NCI-H2227 (cell line): ENCODE measurements around the gene TMC4.
A peak's percentile ranks its signal among the peaks of the same experiment; 100 is the strongest.
"Not testable (repeated sequence)": the region's sequence is repeated elsewhere in the genome, so short reads cannot be mapped to it uniquely, and the experiment has no call there.

Source experiments
- DNase-seq: peaks from one replicate; lab custom pipeline; 2025; ENCODE audit not compliant: unreplicated experiment; lab: John Stamatoyannopoulos, UW

The TMC4 gene, protein sequence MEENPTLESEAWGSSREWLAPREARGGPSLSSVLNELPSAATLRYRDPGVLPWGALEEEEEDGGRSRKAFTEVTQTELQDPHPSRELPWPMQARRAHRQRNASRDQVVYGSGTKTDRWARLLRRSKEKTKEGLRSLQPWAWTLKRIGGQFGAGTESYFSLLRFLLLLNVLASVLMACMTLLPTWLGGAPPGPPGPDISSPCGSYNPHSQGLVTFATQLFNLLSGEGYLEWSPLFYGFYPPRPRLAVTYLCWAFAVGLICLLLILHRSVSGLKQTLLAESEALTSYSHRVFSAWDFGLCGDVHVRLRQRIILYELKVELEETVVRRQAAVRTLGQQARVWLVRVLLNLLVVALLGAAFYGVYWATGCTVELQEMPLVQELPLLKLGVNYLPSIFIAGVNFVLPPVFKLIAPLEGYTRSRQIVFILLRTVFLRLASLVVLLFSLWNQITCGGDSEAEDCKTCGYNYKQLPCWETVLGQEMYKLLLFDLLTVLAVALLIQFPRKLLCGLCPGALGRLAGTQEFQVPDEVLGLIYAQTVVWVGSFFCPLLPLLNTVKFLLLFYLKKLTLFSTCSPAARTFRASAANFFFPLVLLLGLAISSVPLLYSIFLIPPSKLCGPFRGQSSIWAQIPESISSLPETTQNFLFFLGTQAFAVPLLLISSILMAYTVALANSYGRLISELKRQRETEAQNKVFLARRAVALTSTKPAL

DNA sequence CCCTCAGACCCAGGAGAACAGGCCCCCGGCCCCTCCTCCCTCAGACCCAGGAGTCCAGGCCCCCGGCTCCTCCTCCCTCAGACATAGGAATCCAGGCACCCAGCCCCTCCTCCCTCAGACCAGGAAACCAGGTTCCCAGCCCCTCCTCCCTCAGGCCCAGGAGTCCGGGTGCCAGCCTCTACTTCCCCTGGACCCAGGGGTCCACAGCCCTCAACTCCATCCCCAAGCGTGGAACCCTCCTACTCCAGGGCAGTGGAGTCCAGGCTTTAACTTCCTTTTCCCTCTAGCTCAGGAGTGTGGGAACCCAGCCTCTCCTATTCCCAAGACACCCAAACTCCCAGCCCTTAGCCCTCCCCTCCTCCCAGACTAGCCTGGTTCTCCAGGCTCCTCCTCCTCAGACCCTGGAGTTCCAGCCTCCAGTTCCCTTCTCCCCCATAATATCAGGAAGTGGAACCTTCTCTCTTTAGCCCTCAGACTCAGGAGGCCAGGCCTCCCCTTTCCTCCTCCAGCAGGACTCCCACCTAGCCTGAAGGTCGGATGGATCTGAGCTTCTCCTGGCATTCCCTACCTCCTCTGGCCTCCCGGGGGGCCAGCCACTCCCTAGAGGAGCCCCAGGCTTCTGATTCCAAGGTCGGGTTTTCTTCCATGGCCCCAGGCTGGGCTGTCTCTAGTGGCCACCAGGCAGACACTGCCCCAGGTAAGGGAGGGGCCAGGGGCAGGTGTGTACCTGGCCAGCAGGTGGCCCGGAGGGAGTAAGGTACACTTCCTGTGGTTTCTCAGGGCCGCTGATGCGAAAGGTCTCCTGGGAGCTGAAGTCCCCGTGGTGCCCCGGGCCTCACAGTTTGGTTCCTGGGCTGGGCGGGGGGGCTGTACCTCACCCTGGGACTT is at the start of gene TMC4:
Gene TMC4, minus strand, starts transcription at position 690 of the 888 bp plus-strand sequence. Its CDS starts 43 bp downstream, at position 647.
- DNase-seq: no peak

DNA sequence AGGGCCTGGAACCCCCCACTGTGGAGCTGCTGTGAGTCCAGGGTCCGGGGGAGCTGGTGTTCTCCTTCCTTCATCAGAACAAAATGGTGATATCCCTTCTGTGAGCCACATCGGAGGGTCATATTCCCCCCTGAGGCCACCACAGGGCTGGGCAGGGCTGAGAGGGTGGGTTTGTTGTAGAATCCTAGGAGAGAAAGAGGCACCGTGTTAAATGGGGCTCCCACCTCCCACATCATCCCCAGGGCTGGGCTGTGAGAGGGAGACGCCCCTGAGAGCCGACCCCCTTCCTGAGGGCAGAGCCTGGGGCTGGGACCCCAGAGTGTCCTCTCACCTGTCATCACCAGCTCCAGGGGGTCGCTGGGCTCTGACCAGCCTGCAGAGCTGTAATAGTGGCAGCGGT is 49.0 kb upstream of the TMC4 start:
- DNase-seq: not testable (repeated sequence)

- DNase-seq: not testable (repeated sequence)
Measured at GRCh38 chr19:54219702-54220101, 46.7 kb upstream of the TMC4 start.

GRCh38 chr19:54218960-54219661 is 46.2 kb upstream of the TMC4 start:
- DNase-seq: no peak

GRCh38 chr19:54218259-54218658 is 45.3 kb upstream of the TMC4 start:
- DNase-seq: no peak

GRCh38 chr19:54217517-54218247 is 44.7 kb upstream of the TMC4 start:
- not testable (repeated sequence) for DNase-seq

DNA sequence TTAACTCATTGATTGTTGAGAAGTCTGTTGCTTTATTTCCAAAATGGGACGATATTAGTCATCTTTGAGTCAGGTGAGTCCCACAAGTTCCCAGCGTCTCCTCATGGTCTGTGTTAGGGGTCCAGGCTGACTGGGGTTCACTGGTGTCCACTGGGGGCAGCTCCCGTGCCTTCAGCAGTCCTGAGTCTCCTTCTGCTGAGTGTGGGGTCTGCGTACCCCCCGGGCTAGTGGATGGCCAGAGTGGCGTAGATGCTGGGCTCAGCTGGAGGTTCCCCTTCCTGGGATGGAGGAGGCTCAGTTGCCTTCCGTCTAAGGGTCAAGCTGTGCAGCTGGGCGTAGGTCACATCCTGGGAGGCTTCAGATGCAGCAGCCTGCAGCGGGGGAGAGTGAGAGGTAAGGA is 43.9 kb upstream of the TMC4 start:
- DNase-seq: no peak

- not testable (repeated sequence) for DNase-seq
Measured at GRCh38 chr19:54214734-54215133, 41.8 kb upstream of the TMC4 start.

DNA sequence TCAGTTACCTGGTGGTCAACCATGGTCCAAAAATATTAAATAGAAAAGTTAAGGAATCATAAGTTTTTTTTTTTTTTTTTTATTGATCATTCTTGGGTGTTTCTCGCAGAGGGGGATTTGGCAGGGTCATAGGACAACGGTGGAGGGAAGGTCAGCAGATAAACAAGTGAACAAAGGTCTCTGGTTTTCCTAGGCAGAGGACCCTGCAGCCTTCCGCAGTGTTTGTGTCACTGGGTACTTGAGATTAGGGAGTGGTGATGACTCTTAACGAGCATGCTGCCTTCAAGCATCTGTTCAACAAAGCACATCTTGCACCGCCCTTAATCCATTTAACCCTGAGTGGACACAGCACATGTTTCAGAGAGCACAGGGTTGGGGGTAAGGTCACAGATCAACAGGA is 41.3 kb upstream of the TMC4 start:
- DNase-seq: not testable (repeated sequence)

DNA sequence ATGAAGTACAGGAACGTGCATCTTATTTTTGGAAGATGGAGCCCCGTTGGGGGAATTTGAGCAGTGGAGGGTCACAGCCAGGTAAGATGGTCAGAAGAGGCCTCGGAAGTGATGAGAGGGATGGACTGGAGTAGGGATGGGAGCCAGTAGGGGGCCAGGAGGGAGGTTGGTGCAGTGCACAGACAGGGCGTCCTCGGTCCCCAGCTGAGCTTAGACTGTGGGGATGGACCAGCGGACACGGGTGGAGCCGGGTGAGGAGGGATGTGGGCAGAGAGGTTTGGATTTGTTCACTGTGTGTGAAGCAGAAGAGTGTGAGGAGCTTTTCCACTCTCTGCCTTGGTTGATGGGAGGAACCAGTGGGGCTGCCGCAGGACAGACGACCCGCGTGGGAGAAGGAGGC is 38.3 kb upstream of the TMC4 start:
- DNase-seq: no peak

DNA sequence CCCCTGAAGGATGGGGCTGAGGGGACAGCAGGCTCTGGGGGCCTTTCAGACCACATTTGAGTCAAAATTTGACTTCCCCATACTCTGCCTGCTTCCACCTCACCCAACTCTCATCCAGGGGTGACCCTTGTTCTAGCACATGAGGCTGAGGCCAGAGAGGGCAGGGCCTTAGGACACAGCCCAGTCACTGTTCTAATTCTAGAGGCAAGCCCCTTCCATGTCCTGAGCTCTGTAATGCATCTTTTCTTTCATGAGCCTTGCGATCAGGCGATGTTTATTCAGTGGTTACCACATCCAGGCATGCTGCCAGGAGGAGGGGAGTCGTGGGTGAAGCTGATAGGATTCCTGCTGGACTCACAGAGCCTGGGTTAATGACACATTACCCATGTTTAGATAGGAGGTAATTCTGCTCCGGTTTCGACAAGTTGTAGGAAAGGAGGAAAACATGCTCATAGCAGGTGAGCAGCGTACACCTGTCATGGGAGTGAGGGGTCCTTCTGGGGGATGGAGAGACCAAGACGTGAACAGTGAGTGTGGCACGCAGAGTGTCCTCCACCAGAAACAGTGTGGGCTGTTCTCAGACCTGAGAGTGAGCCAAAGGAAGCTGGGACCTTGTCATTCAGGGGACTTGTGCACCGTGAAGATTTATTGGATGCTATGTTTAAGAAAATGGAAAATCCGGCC is 37.0 kb upstream of the TMC4 start:
- peak; percentile 79 for DNase-seq

GRCh38 chr19:54209058-54209810 is 36.3 kb upstream of the TMC4 start:
- no peak for DNase-seq

- DNase-seq: no peak
Measured at GRCh38 chr19:54208784-54209057, 35.8 kb upstream of the TMC4 start.

GRCh38 chr19:54207983-54208783 is 35.2 kb upstream of the TMC4 start:
- DNase-seq: no peak

GRCh38 chr19:54207676-54207982 is 34.7 kb upstream of the TMC4 start:
- no peak for DNase-seq

- not testable (repeated sequence) for DNase-seq
Measured at GRCh38 chr19:54207193-54207592, 34.2 kb upstream of the TMC4 start.

- DNase-seq: no peak
Measured at GRCh38 chr19:54206831-54207177, 33.8 kb upstream of the TMC4 start.

- DNase-seq: no peak
Measured at GRCh38 chr19:54206030-54206830, 33.3 kb upstream of the TMC4 start.
